ENCODE data around the gene ATG16L1.

DNA sequence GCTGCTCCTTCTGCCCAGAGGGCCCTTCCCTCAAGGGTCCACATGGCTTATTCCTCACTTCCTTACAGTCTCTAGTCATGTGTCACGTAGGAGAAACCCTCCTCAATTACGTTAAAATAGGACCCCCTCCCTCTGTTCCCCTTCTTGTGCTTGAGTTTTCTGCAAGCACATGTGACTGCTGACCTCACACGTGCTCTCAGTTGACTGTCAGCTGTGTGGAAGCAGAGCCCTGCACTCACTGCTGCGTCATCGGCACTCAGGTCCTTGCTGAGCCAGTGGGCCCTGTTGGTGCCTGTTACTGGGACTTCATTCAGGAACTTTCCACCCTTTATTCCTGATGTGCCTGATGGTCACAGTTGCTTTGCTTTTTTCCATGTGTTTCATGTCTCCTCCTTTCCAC, 11.1 kb downstream of the ATG16L1 start:
- TF ChIP-seq CTCF (IDR thresholded peaks at IDR 0.05) (no peak), POLR2AphosphoS5 (IDR thresholded peaks at IDR 0.05; ENCODE audit: low read depth, low read length) (no peak), TCF7L2 (IDR thresholded peaks at IDR 0.05; ENCODE audit: low read depth, low read length) (no peak), REST (IDR thresholded peaks at IDR 0.05; ENCODE audit: insufficient read depth in 1 of 2, low read depth in 2 of 2, low read length in 1 of 2) (no peak), SIN3A (IDR thresholded peaks at IDR 0.05; ENCODE audit: borderline replicate concordance, insufficient read depth, low read depth, low read length) (no peak)
